GM18870 (cell line): ENCODE results near the gene ACAP3.

Source experiments
- ATAC-seq: cut with Tn5 transposase; IDR thresholded peaks from one replicate; pipeline ENCODE4 v1.9.1; 2021; ENCODE audit warnings: moderate library complexity; ENCODE audit not compliant: unreplicated experiment

ACAP3 gene, protein sequence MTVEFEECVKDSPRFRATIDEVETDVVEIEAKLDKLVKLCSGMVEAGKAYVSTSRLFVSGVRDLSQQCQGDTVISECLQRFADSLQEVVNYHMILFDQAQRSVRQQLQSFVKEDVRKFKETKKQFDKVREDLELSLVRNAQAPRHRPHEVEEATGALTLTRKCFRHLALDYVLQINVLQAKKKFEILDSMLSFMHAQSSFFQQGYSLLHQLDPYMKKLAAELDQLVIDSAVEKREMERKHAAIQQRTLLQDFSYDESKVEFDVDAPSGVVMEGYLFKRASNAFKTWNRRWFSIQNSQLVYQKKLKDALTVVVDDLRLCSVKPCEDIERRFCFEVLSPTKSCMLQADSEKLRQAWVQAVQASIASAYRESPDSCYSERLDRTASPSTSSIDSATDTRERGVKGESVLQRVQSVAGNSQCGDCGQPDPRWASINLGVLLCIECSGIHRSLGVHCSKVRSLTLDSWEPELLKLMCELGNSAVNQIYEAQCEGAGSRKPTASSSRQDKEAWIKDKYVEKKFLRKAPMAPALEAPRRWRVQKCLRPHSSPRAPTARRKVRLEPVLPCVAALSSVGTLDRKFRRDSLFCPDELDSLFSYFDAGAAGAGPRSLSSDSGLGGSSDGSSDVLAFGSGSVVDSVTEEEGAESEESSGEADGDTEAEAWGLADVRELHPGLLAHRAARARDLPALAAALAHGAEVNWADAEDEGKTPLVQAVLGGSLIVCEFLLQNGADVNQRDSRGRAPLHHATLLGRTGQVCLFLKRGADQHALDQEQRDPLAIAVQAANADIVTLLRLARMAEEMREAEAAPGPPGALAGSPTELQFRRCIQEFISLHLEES

DNA sequence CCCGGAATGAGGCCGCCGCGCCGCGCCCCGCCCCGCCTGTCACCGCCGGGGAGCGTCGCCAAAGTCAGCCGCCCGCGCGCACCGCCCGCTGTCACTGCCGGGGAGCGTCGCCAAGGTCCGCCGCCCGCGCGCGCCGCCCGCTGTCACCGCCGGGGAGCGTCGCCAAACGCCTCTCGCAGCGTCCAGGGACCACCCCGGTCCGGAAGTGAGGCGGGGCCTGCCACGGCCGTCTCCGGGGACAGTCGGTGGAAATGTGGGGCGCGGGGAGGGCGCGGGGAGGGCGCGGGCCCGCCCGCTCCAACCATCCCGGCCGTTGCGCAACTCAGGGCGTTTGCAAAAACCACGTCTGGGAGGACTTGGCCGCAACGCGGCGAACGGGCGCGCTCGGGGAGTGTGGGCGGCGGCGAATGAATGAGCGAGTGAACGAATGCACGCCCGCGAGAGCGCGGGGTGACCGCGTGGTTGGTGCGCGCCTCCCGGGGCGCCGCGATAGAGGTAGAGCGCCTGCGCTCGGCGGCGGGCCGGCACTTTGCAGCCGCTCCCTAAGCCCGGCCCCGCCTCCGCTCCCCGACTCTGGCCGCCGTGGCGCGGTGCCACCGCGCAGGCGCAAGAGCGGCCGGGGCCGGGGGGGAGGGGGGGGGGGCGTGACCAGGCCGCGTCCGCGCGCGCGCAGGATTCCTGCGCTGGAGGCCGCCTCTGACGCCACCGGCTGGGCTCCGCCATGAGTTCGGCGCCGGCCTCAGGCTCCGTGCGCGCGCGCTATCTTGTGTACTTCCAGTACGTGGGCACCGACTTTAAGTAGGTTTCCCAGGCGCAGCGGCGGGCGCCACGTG is at the start of gene ACAP3, which contains the start of gene PUSL1:
TSS of gene ACAP3 (minus strand) at position 8 of the 833 bp plus-strand sequence. CDS start 115 bp downstream, outside the sequence.
TSS of gene PUSL1 (plus strand) at position 675 of the 833 bp plus-strand sequence. CDS start at position 722, 47 bp downstream.
- peak; percentile 35 for ATAC-seq

DNA sequence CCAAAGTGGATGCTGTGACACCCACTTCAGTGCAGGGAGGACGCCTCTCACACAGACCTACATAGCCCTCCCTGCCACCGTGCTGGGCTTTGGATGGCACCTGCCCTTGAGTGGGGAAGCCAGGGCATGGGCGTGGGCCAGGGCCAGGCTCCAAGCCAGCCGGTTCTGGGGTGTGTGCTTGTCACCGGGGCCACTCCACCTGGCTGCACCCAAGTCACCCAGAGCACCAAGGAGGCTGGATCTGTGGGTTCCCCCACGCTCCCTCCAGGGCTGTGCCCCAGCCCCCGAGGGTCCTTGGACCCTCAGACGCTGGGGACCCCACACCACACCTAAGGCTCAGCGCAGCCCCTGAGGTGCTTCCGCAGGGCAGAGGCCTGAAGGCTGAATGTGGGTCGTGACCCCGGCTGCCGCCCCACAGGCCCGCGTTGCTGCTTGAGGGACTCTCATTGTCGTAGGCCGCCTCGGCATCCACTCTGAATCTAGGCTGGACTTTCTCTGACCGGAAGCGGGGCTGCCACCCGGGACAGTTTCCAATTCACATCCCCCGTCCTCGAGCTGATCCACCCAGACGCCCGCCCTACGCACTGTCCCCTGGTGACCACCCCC is 49.2 kb upstream of the ACAP3 start:
- no peak for ATAC-seq

- no peak for ATAC-seq
These were observed 48.6 kb upstream of the ACAP3 start for GRCh38 chr1:1356166-1356795.

- ATAC-seq = no peak
These were observed 47.7 kb upstream of the ACAP3 start for GRCh38 chr1:1355416-1355815.

- no peak for ATAC-seq
These were observed 46.8 kb upstream of the ACAP3 start for GRCh38 chr1:1354271-1355247.

- no peak for ATAC-seq
These were observed 45.8 kb upstream of the ACAP3 start for GRCh38 chr1:1353389-1354151.

DNA sequence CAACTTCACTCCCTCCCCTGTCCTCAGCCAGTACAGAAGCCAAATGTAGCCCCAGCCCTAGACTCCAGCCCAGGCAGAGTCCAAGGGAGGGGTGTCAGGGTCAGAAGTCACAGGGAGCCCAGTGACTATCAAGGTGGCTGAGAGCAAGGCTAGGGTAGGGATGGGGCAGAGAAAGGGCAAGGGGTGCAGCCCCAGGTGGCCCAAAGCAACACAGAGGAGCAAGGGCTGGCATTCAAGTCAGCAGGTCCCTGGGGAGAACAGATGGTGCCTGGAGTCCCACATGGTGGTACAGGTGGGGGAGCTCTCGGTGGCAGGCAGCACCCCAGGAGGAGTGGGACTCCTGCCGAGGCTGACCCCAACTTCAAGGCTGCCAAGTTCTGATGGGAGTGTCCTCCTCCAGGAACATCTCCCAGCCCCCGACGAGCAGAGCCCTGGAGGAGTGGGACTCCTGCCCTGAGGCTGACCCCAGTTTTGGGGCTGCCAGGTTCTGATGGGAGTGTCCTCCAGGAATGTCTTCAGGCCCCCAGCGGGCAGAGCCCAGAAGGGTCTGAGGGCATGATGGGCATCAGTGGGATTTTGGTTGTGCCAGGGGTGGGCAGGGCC is 45.2 kb upstream of the ACAP3 start:
- no peak for ATAC-seq

DNA sequence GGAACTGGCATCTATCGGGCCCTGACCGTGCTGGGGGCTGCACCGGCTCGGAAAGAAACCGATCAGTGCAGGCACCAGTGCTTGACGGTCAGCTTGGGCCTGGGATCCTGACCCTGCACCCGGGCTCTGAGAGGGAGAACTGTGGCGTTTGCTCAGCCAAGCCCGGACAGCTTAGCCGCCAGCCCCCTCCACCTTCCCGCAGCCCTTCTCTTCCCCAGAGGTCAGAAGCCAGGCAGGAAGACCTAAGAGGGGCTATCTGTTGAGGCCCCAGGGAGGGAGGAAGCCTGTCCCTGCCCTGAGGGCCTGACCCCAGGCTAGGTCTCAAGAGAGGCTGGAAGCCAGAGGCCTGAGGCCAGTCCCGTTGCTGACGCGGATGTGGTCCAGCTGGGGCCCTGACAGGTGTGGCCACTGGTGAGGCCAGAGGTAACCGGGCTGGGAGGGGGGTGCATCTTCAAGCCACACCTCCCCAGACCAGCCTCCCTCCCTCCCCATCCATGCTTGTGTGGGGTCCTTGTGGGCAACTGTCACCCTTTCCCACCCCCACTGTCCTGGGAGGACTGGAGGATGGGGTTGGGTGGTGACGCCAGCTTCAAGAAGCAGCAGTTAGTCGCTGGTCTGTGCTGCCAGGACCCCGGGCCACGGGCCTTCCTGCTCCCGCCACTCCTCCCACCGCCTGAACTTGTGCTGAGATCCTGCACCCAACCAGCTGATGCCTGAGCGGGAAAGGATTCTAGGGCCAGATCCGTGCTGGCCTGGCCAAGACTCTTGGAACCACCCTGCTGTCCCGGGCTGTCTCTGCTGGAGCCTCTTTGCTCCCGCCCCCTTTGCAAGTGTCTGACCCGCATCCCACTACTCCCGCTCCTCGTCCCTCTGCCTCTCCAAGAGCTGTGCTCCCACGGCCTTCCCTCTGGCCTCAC is 44.0 kb upstream of the ACAP3 start:
- no peak for ATAC-seq

- ATAC-seq = no peak
These were observed 41.7 kb upstream of the ACAP3 start, which contains the start of gene DVL1 for GRCh38 chr1:1349256-1350012. Gene DVL1 (minus strand): TSS chr1:1349418. CDS start chr1:1349065, 353 bp downstream.

- no peak for ATAC-seq
These were observed 40.9 kb upstream of the ACAP3 start for GRCh38 chr1:1348420-1349255.

DNA sequence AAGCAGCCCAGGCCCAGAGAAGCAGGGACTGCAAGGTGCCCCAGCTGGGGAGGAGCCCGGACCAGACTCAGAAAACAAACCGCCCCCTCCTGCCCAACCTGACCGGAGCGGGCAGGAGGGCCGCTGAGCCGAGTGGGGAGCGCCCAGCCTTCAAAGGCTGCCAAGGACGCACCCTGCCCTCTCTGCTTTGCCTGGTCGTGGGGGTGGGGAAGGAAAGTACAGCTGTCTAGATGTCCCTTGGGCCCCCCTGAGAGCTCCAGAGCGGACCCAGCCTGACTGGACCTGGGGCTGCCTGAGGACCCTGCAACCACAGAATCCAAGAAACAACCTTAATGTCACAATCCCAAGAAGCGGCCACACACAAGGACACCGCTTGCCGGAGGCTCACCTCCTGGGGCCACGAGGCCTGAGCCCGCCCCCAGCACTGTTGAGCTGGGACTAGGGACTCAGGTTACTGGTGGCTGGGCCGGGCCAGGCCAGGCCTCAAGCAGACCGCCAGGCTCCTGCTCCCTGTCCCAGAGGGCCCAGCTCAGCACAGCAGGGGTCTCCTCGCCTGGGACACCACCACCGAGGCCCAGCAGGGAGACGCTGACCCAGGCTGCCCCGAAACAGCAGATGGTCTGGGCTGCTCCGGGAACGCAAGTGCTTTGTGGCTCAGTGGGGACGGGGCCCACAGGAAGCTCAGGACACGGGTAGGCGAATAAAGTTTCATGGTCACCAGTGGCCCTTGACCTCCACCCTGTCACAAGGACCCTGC is 40.1 kb upstream of the ACAP3 start:
- ATAC-seq = no peak

GRCh38 chr1:1347026-1347595 is 39.4 kb upstream of the ACAP3 start:
- ATAC-seq = no peak

GRCh38 chr1:1346501-1346890 is 38.8 kb upstream of the ACAP3 start:
- ATAC-seq = no peak
